GM19468 (cell line): ENCODE data around the gene HCRT.

Experiments
- ATAC-seq: cut with Tn5 transposase; IDR thresholded peaks from one replicate; pipeline ENCODE4 v1.9.1; 2021; ENCODE audit warnings: mild to moderate bottlenecking, moderate library complexity, moderate number of reproducible peaks; ENCODE audit not compliant: unreplicated experiment; ENCODE audit errors: extremely low read depth

Gene HCRT

GRCh38 chr17:42180922-42181850 lies 4.1 kb downstream of the HCRT start, which contains the start of gene KCNH4:
Gene KCNH4 (minus strand): TSS chr17:42181142. CDS start chr17:42180945, 197 bp downstream.
- ATAC-seq = no peak

DNA sequence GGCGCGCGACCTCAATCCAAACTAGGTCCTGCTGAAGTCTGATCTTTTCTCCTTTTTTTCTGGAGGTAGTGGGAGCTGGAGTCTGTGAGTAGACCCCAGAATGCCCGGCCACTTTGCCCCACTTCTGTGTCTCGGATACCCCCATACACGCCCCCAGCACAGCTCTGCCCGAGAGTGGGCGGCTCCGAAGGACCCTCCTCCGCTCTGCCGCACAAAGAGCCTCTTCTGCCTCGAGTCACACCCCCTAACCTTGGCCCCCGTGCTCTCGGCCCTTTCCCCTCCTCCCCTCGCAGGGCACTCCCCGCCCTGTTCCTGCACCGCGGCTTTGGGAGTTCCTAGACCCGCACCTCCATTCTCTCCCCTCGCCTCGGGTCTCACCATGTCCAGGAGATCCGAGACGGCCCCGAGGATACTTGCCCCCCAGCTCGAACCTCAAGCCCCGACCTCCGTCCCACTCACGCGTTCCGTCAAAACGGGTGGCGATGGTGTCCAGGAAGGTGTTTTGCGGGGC lies 4.8 kb downstream of the HCRT start:
- ATAC-seq = no peak

DNA sequence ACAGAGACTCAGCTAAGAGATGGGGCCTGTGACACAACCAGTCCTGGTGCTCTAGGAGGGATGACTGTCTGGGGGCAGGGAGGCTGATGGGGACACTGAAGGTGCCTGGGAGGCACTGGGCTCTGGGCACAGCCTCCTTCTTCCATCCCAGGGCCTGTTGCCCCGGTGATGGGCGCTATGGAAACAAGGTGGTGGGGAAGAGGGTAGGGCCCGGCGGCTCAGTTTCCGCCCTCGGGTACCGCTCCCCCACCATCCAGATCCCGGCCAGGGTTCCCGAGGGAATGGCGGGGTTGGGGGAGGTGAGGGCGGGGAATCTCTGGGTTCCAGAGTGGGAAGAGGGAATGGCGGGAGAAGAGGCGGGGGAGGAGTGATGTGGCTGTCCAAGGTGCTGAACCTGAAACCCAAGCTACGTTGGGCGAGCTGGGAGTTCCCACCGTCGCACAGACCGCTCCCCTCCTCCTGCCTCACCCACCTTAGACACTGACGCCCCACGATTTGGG lies 5.3 kb downstream of the HCRT start:
- no peak for ATAC-seq

- ATAC-seq = no peak
Measured at GRCh38 chr17:42179335-42179734, 5.9 kb downstream of the HCRT start.

- ATAC-seq = no peak
Measured at GRCh38 chr17:42178817-42179216, 6.4 kb downstream of the HCRT start.

DNA sequence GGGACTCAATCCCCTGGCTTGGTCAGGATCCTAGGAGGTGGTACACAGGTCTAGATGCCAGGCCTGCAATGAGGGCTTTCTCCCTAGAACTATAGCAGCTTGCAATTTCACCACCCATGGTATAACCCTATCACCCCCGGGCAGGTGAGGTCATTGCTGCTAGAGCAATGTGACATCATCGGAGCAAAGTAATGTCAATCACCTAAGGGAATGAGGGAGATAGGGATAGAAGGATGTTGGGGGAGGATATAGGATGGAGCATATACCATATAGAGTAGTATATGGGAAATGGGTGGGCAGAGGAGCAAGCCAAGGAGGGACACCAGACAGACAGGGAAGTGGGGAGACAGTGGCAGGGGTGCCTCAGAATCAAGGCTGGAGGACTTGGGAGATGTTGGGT lies 7.6 kb downstream of the HCRT start:
- ATAC-seq = no peak

GRCh38 chr17:42174126-42174783 lies 11.0 kb downstream of the HCRT start:
- no peak for ATAC-seq

DNA sequence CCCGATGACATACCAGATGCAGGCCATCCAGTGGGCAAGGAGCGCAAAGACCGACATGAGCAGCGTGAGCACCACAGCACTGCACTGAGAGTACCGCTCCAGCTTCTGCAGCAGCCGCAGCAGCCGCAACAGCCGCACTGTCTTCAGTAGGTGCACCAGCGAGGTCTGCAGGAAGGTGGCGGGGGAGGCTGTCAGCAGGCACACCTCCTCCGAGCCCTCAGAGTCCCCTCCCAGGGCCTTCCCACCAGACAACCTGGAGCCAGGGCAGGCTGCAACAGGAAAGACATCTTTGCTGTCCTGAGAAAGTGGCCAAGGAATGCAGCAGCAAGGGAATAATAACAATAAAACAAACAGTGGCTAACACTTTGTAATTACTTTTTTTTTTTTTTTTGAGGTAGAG lies 13.4 kb downstream of the HCRT start:
- no peak for ATAC-seq

DNA sequence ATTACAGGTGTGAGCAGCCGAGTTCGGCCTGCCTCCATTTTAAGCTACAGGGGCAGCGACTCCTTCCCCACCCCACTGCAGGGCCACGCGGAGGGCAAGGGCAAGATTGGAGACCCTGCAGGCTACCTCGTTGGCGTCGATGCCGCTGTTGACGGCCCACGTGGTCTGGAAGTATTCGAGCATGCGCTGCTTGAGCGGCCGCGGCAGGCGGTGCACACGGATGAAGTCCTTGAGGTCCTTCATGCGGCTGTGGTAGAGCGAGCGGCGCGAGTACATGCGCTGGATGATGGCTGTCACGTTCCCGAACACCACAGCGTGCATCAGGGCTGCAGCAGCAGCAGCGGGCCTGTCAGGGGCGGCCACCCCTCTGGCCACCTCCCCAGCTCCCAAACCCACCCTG lies 15.9 kb downstream of the HCRT start:
- no peak for ATAC-seq

DNA sequence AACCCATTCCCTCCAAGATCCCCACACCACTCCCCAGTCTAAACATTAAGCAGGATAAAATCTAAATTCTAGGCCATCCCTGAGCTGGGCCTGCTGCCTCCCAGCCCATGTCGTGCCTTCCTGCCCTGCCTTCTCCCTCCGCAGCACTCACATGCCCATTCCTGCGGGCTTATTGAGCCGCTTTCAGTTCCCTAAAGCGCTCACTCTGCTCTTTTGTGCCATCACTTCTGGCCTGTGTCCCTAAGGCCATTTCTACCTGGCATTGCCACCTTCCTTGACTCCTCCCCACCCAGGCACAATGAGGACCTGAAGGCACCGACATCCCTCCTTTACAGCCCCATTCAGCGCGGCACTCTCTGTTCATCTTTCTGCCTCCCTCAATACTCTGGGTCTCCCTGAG lies 17.4 kb downstream of the HCRT start:
- no peak for ATAC-seq

DNA sequence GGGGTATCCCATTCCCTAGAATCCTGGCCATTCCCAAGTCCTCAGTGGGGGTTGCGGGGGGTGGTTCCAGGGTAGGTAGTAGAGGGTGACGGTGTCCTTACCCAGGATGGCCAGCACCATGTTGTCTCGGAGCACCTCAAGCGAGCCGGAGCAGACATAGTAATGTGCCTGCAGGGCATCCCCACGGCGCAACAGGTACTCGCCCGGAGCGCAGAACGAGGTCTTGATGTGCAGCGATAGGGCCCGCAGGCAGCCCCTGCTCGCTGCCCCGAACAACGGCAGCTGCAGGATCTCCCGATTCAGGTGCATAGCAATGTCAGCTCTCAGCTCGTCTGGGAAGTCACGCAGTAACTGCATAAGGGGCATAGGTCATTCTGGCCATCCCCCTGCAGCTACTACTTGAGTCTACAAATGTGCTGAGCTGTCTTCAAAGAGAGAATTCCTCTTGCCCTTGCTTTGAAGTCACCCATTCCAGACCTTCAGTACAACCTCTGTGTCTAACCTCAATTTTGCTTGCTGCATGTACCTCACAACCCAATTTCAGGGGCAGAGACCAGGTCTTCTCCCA lies 19.0 kb downstream of the HCRT start:
- ATAC-seq = no peak

- ATAC-seq = no peak
Measured at GRCh38 chr17:42165751-42166150, 19.5 kb downstream of the HCRT start.

DNA sequence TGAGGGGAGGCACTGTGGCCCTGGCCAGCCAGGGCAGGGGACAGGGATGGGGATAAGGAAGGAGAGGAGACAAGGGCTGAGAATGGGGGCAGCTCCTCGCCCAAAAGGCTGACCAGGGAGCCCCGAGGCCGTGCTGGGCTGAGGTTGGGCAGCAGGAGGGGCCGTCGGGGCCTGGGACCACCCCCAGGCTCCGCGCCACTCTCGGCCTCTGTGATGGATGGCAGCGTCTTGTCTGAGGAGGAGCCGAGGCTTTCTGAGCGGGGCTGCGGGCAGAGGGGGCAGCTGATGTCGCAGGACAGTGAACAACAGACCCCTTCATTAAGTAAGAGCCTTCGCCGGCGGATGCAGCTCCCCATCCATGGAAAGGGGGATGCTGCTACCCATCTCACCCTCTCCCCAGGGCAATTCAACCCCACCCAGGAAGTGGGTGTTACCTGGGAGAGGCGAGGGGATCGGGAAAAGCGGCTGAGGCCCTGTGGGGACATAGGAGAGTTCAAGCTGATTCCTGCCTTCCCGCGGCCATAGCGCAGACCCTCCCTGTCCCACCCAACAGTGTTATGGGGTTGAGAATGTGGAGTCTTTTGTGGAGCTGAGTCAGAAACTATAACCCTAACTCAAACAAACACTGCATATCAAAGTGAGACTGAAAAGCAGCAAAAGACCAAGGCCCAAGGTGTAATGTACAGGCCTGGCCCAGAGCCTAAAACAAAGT lies 21.4 kb downstream of the HCRT start:
- ATAC-seq = no peak

DNA sequence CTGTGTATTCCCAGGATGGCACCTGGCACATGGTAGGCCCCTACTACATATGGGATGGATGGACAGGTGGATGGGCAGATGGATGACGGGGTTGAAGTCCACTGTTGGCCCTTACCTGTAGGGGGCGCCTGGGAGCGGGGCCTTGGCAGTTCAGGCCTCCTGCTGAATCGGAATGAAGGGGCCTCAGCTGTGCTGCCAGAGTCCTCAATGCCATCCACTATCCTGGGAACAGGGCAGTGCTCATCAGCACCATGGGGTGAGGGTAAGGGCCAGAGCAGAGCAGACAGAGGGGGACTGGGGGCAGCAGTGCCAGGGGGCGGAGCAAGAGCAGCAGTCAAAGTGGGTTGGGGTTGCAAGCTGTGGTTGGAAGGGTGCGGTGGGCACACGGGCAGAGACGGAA lies 22.1 kb downstream of the HCRT start:
- ATAC-seq = no peak

DNA sequence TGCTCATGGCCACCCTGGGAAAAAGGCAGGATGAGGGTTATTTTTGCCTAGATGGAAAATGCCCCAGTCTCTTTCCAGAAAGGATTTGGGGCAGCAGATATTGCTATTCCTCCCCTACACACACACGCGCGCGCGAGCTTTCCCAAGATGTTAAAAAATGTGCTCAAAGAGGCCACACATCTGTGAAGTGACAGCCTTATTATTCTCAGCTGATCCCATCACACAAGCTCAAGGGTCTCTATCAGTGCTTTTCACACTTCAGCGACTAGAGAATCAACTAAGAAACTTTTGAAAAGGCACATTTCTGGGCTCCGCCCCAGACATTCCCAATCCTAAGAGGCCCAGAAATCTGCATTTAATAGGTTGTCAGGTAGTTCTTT lies 24.7 kb downstream of the HCRT start:
- no peak for ATAC-seq

GRCh38 chr17:42159796-42160530 lies 25.3 kb downstream of the HCRT start:
- no peak for ATAC-seq

GRCh38 chr17:42155614-42156045 lies 29.6 kb downstream of the HCRT start:
- ATAC-seq = no peak

DNA sequence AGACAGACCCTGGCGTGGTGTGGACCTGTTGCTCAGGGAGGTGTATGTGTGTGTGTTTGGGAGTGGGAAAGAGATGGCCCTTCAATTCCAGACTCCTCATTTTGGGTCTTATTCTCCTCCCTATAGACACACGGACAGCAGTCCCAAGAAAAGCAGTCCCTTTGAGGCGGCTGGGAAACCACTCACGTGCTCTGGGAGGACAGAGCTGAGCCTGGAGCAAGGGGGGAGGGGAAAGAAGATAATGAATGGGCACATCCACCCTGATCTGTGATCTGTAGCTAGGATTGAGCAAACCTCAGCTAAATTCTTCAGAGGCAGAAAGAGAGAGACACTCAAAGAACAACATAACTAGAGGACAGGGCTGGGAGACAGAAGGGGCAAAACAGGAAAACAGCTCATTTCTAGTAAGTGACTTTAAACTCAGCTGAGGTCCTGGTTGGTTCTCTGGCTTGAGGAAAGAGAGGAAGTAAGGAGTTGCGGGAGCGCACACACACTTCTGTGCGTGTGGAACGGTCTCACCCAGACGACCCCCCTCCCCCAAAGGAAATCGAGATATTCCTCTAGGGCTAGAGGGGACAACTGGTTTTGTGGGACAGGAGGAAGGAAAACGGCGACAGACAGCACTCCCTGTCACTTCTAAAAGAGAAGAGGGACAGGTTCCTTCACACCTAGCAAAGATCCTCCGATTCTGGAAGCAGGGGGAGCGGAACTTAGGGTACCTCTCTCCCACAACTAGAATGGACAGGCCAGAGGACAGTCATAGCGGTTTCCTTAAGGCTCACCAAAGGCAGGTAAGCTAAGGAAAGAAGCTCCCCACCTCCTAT lies 31.1 kb downstream of the HCRT start:
- no peak for ATAC-seq
